Gastroesophageal sphincter (tissue), 3 donors: ENCODE measurements around the gene PSMG4.

Experiments used
- EP300 ChIP-seq: sonication (generic); formaldehyde crosslinking; IDR thresholded peaks from one replicate; pipeline ENCODE4 v1.6.1; 2017; ENCODE audit warnings: antibody characterized with exemption, mild to moderate bottlenecking
- POLR2AphosphoS5 ChIP-seq: sonication (generic); formaldehyde crosslinking; IDR thresholded peaks from one replicate; pipeline ENCODE4 v1.6.1; 2017; ENCODE audit warnings: antibody characterized with exemption
- TF ChIP-seq, protein P1 (sequence below), 4 experiments: fragments of 200-600 bp in 2 of 4; fragments of 450-650 bp in 2 of 4; sonication (generic) in 1 of 4; IDR thresholded peaks; one replicate each; pipeline ENCODE4 v1.5.1; 2017 to 2019; ENCODE audit warnings: antibody characterized with exemption in 4 of 4, mild to moderate bottlenecking in 2 of 4, moderate library complexity in 2 of 4

DNA sequence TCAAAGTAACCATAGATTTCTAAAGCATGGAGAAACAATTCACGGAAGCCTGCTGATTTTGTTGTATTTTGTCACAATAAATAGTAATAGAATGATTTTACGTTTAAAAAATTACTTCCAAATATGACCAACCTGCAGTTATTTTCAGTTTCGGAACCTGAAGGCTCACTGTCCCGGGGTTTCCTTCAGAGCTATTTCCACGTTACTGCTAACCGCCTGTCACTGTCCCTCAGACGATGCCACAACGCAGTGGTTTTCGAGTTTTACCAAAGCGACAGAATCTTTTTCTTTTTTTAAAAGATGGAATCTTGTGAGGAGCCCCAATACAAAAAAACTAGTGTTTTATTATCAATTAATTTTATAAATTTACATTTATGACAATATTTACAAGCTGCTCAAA is 40.5 kb downstream of the PSMG4 start:
- TF ChIP-seq, protein P1, sequence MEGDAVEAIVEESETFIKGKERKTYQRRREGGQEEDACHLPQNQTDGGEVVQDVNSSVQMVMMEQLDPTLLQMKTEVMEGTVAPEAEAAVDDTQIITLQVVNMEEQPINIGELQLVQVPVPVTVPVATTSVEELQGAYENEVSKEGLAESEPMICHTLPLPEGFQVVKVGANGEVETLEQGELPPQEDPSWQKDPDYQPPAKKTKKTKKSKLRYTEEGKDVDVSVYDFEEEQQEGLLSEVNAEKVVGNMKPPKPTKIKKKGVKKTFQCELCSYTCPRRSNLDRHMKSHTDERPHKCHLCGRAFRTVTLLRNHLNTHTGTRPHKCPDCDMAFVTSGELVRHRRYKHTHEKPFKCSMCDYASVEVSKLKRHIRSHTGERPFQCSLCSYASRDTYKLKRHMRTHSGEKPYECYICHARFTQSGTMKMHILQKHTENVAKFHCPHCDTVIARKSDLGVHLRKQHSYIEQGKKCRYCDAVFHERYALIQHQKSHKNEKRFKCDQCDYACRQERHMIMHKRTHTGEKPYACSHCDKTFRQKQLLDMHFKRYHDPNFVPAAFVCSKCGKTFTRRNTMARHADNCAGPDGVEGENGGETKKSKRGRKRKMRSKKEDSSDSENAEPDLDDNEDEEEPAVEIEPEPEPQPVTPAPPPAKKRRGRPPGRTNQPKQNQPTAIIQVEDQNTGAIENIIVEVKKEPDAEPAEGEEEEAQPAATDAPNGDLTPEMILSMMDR (IDR thresholded peaks at IDR 0.05): no peak
- TF ChIP-seq POLR2AphosphoS5 (no peak), EP300 (no peak)
